CD4-positive, alpha-beta T cell (primary cell): ENCODE measurements around the gene SULF2. TPM values are rescaled to one million over a fixed set of nuclear protein-coding genes. Genes with fewer than 3 reads are reported as not detected.

Experiments used
- ATAC-seq: fragments of 200-7000 bp; cut with Tn5 transposase; one replicate; pipeline ENCODE4 v1.10.0; 2022; ENCODE audit warnings: mild to moderate bottlenecking; ENCODE audit not compliant: poor library complexity
- CTCF ChIA-PET: fragments of 350-600 bp; sonication (Branson Sonifier 250); formaldehyde crosslinking; loops from one replicate; lab custom pipeline; 2021; ENCODE audit warnings: antibody characterized with exemption, inconsistent platforms; lab: Charles Lee
- POLR2A ChIA-PET: fragments of 350-600 bp; sonication (Branson Sonifier 250); formaldehyde crosslinking; loops from one replicate; lab custom pipeline; 2021; ENCODE audit warnings: antibody characterized with exemption, inconsistent platforms; lab: Charles Lee
- DNase-seq, 14 experiments: peaks; one replicate each; pipeline ENCODE4 v3.0.0-alpha.2; 2013 to 2020; ENCODE audit warnings: mixed read lengths in 2 of 14
- H3K27ac ChIP-seq, 2 donors: one replicate each; pipeline versions ENCODE4 v1.5.1 to v1.7.0; 2013; ENCODE audit warnings: low read length in 2 of 2, low read depth in 1 of 2, mild to moderate bottlenecking in 1 of 2
- H3K27me3 ChIP-seq, 2 experiments: 1 replicate in 1 of 2; 2 replicates in 1 of 2; pipeline versions ENCODE4 v1.6.1 to v1.7.0; 2013; ENCODE audit warnings: low read length in 2 of 2, control low read depth in 1 of 2, mild to moderate bottlenecking in 1 of 2, moderate library complexity in 1 of 2; ENCODE audit not compliant: insufficient read depth in 2 of 2, control insufficient read depth in 1 of 2
- H3K36me3 ChIP-seq: one replicate; pipeline ENCODE4 v1.6.1; 2013; ENCODE audit warnings: low read length, control low read depth; ENCODE audit not compliant: insufficient read depth
- H3K4me1 ChIP-seq: one replicate; pipeline ENCODE4 v1.6.1; 2013; ENCODE audit warnings: low read length, control low read depth; ENCODE audit not compliant: insufficient read depth
- H3K4me3 ChIP-seq: one replicate; pipeline ENCODE4 v1.5.1; 2013; ENCODE audit warnings: mild to moderate bottlenecking, low read length, moderate library complexity
- H3K9me3 ChIP-seq, 2 experiments: 1 replicate in 1 of 2; 2 replicates in 1 of 2; pipeline versions ENCODE4 v1.6.1 to v1.7.0; 2013; ENCODE audit warnings: low read length in 2 of 2, mild to moderate bottlenecking in 2 of 2, control low read depth in 1 of 2, moderate library complexity in 1 of 2; ENCODE audit not compliant: control insufficient read depth in 1 of 2, insufficient read depth in 1 of 2
- H3K27ac Mint-ChIP-seq: one replicate; pipeline ENCODE4 v1.8.0; 2020; ENCODE audit warnings: mixed read lengths
- H3K27me3 Mint-ChIP-seq: one replicate; pipeline ENCODE4 v1.8.0; 2021; ENCODE audit warnings: mixed read lengths
- H3K36me3 Mint-ChIP-seq: one replicate; pipeline ENCODE4 v1.8.0; 2021; ENCODE audit warnings: low read depth, mixed read lengths
- H3K4me1 Mint-ChIP-seq: one replicate; pipeline ENCODE4 v1.8.0; 2021; ENCODE audit warnings: low read depth, mixed read lengths
- H3K4me3 Mint-ChIP-seq: one replicate; pipeline ENCODE4 v1.8.0; 2020; ENCODE audit warnings: mild to moderate bottlenecking, mixed read lengths
- H3K9me3 Mint-ChIP-seq: one replicate; pipeline ENCODE4 v1.8.0; 2020; ENCODE audit warnings: mixed read lengths
- CTCF ChIP-seq: fragments of 200-600 bp; IDR thresholded peaks from one replicate; pipeline ENCODE4 v1.8.0; 2022; ENCODE audit warnings: antibody characterized with exemption, mild to moderate bottlenecking
- intact Hi-C, 2 experiments: fragments of 100-400 bp; cut with DNase I in 1 of 2; cut with micrococcal nuclease in 1 of 2; formaldehyde crosslinking; loops; one replicate each; pipeline versions ENCODE4 v1.15.1 to v1.9.0; 2023 to 2025; cut with DNase I, micrococcal nuclease
- total RNA-seq, 174 experiments: library from RNA in 2 of 174; stranded (reverse) in 2 of 174; gene quantifications; one replicate each; pipeline ENCODE4 v1.2.3 and lab custom pipeline; 2021 to 2026

Gene SULF2
- total RNA-seq, 2 experiments from 2014 or later, result 1.5 to 2.8 TPM

- Mint-ChIP-seq H3K4me3 (no peak overlapping the region), H3K27me3 (no peaks in the 10 kb centered on the region), H3K27ac (no peak overlapping the region), H3K9me3 (peaks cover 3% of the 10 kb centered on the region), H3K36me3 (no peaks in the 10 kb centered on the region), H3K4me1 (no peaks in the 10 kb centered on the region)
- Histone ChIP-seq H3K4me1 (no peaks in the 10 kb centered on the region), H3K27me3 (no peaks in the 10 kb centered on the region), H3K4me3 (no peak overlapping the region), H3K9me3 (no peaks in the 10 kb centered on the region), H3K36me3 (no peaks in the 10 kb centered on the region), H3K27ac (no peak overlapping the region)
- CTCF ChIA-PET, result interaction anchor here (0.7 kb wide), 1 partner anchor 932 kb away, joined by 3 read pairs; no protein-coding TSS in a partner anchor
- no peak for TF ChIP-seq CTCF
- ATAC-seq, result no peak
- intact Hi-C loops, result no loop called here
- DNase-seq, result no peak
- POLR2A ChIA-PET, result no interaction called here
Observed at GRCh38 chr20:47688385-47689381, 96.6 kb downstream of the SULF2 start.

- H3K9me3 Mint-ChIP-seq, result peaks cover 3% of the 10 kb centered on the region
- intact Hi-C loops, result no loop called here
Observed at GRCh38 chr20:47687095-47687987, 97.9 kb downstream of the SULF2 start.

More at GRCh38 chr20:47687095-47687987, 97.9 kb downstream of the SULF2 start:
- no peak for ATAC-seq
- POLR2A ChIA-PET, result no interaction called here
- no peak overlapping the region for H3K27ac ChIP-seq
- TF ChIP-seq CTCF, result no peak
- no peak for DNase-seq
- no peaks in the 10 kb centered on the region for H3K9me3 ChIP-seq
- Mint-ChIP-seq H3K27me3 (no peaks in the 10 kb centered on the region), H3K4me1 (no peaks in the 10 kb centered on the region), H3K36me3 (no peaks in the 10 kb centered on the region), H3K27ac (no peak overlapping the region), H3K4me3 (no peak overlapping the region)
- H3K36me3 ChIP-seq, result no peaks in the 10 kb centered on the region
- H3K4me1 ChIP-seq, result no peaks in the 10 kb centered on the region
- H3K27me3 ChIP-seq, result no peaks in the 10 kb centered on the region
- H3K4me3 ChIP-seq, result no peak overlapping the region
- CTCF ChIA-PET, result no interaction called here
